Measurements from ENCODE around the gene NRN1L.
A peak's percentile ranks its signal among the peaks of the same experiment; 100 is the strongest.

The NRN1L gene

DNA sequence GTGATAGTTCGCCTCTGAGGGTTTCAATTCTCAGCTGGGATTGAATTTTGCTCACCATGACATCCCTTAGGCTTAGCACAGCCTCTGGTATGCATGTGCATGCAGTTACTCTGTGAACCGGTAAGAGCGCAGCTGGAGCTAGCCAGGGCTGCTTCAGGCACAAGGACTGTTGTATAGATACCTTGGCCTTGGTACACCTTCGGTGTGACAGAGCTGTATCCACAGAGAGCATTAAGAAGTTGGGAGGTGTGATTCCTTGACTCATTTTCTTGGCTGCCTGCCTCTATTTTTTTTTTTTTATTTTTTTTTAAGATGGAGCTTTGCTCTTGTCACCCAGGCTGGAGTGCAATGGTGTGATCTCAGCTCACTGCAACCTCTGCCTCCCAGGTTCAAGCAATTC lies 40.2 kb upstream of the NRN1L start:
- TF ChIP-seq, protein P1, sequence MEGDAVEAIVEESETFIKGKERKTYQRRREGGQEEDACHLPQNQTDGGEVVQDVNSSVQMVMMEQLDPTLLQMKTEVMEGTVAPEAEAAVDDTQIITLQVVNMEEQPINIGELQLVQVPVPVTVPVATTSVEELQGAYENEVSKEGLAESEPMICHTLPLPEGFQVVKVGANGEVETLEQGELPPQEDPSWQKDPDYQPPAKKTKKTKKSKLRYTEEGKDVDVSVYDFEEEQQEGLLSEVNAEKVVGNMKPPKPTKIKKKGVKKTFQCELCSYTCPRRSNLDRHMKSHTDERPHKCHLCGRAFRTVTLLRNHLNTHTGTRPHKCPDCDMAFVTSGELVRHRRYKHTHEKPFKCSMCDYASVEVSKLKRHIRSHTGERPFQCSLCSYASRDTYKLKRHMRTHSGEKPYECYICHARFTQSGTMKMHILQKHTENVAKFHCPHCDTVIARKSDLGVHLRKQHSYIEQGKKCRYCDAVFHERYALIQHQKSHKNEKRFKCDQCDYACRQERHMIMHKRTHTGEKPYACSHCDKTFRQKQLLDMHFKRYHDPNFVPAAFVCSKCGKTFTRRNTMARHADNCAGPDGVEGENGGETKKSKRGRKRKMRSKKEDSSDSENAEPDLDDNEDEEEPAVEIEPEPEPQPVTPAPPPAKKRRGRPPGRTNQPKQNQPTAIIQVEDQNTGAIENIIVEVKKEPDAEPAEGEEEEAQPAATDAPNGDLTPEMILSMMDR (IDR thresholded peaks at IDR 0.05; ENCODE audit: low read depth, low read length, poor library complexity, severe bottlenecking) = no peak
- TF ChIP-seq EZH2phosphoT487 (IDR thresholded peaks at IDR 0.05; ENCODE audit: borderline replicate concordance, low read length) = no peak
- Histone ChIP-seq H3K9me2 (replicated peaks; ENCODE audit: control insufficient read depth, low read length) (no peaks in the 10 kb centered on the region), H3K27ac (ENCODE audit: low read depth, low read length) (no peak overlapping the region), H4K20me1 (ENCODE audit: control insufficient read depth, insufficient read depth, low read depth, low read length) (peaks cover 7% of the 10 kb centered on the region), H3F3A (ENCODE audit: control insufficient read depth, insufficient read depth) (peaks cover 7% of the 10 kb centered on the region; the same call in 1 of the 2 replicates), H3K4me3 (ENCODE audit: low read length) (peak overlapping the region; percentile 95), H3K9me3 (ENCODE audit: control insufficient read depth, insufficient read depth, low read length) (no peaks in the 10 kb centered on the region), H3K79me2 (ENCODE audit: control insufficient read depth, low read length) (peaks cover 65% of the 10 kb centered on the region), H3K36me3 (ENCODE audit: control insufficient read depth, low read length) (peaks cover 22% of the 10 kb centered on the region), H3K27me3 (ENCODE audit: control insufficient read depth, low read length) (no peaks in the 10 kb centered on the region), H3K4me2 (ENCODE audit: low read length) (peak overlapping the region; percentile 78), H3K4me1 (ENCODE audit: control insufficient read depth, low read length) (peaks cover 49% of the 10 kb centered on the region)

GRCh38 chr16:67845291-67846062 lies 39.2 kb upstream of the NRN1L start:
- H3K4me1 ChIP-seq (ENCODE audit: control insufficient read depth, low read length) = peaks cover 49% of the 10 kb centered on the region
- H3K79me2 ChIP-seq (ENCODE audit: control insufficient read depth, low read length) = peaks cover 74% of the 10 kb centered on the region
- peaks cover 7% of the 10 kb centered on the region for H4K20me1 ChIP-seq (ENCODE audit: control insufficient read depth, insufficient read depth, low read depth, low read length)
- H3F3A ChIP-seq (ENCODE audit: control insufficient read depth, insufficient read depth) = peaks cover 7% of the 10 kb centered on the region; the same call in 1 of the 2 replicates
- TF ChIP-seq, protein P1 (IDR thresholded peaks at IDR 0.05; ENCODE audit: low read depth, low read length, poor library complexity, severe bottlenecking) = no peak
- TF ChIP-seq EZH2phosphoT487 (IDR thresholded peaks at IDR 0.05; ENCODE audit: borderline replicate concordance, low read length) = no peak
- peak overlapping the region; percentile 67 for H3K27ac ChIP-seq (ENCODE audit: low read depth, low read length)
- peaks cover 25% of the 10 kb centered on the region for H3K36me3 ChIP-seq (ENCODE audit: control insufficient read depth, low read length)
- no peaks in the 10 kb centered on the region for H3K9me3 ChIP-seq (ENCODE audit: control insufficient read depth, insufficient read depth, low read length)
- peak overlapping the region; percentile 77 for H3K4me3 ChIP-seq (ENCODE audit: low read length)
- H3K4me2 ChIP-seq (ENCODE audit: low read length) = peak overlapping the region; percentile 78
- no peaks in the 10 kb centered on the region for H3K27me3 ChIP-seq (ENCODE audit: control insufficient read depth, low read length)
- H3K9me2 ChIP-seq (replicated peaks; ENCODE audit: control insufficient read depth, low read length) = no peaks in the 10 kb centered on the region

DNA sequence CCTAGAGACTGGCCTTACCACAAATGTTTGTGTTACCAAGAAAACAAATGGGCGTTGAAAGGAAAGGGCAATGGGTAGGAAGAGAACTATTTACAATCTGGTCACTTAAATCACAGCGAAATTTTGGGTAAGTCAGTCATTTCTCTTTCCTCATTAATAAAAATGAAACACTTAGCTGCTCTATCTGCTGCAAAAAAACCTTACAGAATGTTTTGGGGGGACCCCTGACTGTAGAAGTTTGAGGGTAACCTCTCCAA lies 38.7 kb upstream of the NRN1L start:
- Histone ChIP-seq H3K4me2 (ENCODE audit: low read length) (peak overlapping the region; percentile 78), H3K9me2 (replicated peaks; ENCODE audit: control insufficient read depth, low read length) (no peaks in the 10 kb centered on the region), H3K9me3 (ENCODE audit: control insufficient read depth, insufficient read depth, low read length) (no peaks in the 10 kb centered on the region), H3K27me3 (ENCODE audit: control insufficient read depth, low read length) (no peaks in the 10 kb centered on the region), H3K27ac (ENCODE audit: low read depth, low read length) (peak overlapping the region; percentile 67), H3K79me2 (ENCODE audit: control insufficient read depth, low read length) (peaks cover 79% of the 10 kb centered on the region), H4K20me1 (ENCODE audit: control insufficient read depth, insufficient read depth, low read depth, low read length) (peaks cover 7% of the 10 kb centered on the region), H3F3A (ENCODE audit: control insufficient read depth, insufficient read depth) (peaks cover 7% of the 10 kb centered on the region; the same call in 1 of the 2 replicates), H3K36me3 (ENCODE audit: control insufficient read depth, low read length) (peaks cover 25% of the 10 kb centered on the region), H3K4me3 (ENCODE audit: low read length) (peak overlapping the region; percentile 77), H3K4me1 (ENCODE audit: control insufficient read depth, low read length) (peaks cover 49% of the 10 kb centered on the region)
- TF ChIP-seq, protein P1 (IDR thresholded peaks at IDR 0.05; ENCODE audit: low read depth, low read length, poor library complexity, severe bottlenecking) = no peak
- no peak for TF ChIP-seq EZH2phosphoT487 (IDR thresholded peaks at IDR 0.05; ENCODE audit: borderline replicate concordance, low read length)

Data from DOHH2 (cell line).